Effector CD4-positive, alpha-beta T cell (primary cell): ENCODE data around the gene COPS7A.

ENCODE experiments used
- DNase-seq: peaks from one replicate; pipeline ENCODE4 v3.0.0-alpha.2; 2020

The COPS7A gene

GRCh38 chr12:6771091-6771495 lies 47.2 kb downstream of the COPS7A start:
- no peak for DNase-seq

GRCh38 chr12:6771509-6772330 lies 47.9 kb downstream of the COPS7A start:
- DNase-seq, result no peak

- no peak for DNase-seq
Measured at GRCh38 chr12:6772331-6772695, 48.5 kb downstream of the COPS7A start, which contains the start of gene LAG3. Gene LAG3, plus strand, starts transcription at chr12:6772520. Its CDS starts 333 bp downstream, at chr12:6772853.

GRCh38 chr12:6772726-6773589 lies 49.1 kb downstream of the COPS7A start:
- DNase-seq, result no peak

GRCh38 chr12:6773590-6774351 lies 49.9 kb downstream of the COPS7A start:
- no peak for DNase-seq

- DNase-seq, result no peak
Measured at GRCh38 chr12:6774499-6775062, 50.7 kb downstream of the COPS7A start.

GRCh38 chr12:6775185-6776174 lies 51.6 kb downstream of the COPS7A start:
- no peak for DNase-seq

- no peak for DNase-seq
Measured at GRCh38 chr12:6777386-6777785, 53.5 kb downstream of the COPS7A start.

GRCh38 chr12:6778217-6778573 lies 54.3 kb downstream of the COPS7A start:
- DNase-seq, result no peak

- peak; percentile 84 for DNase-seq
Measured at GRCh38 chr12:6778574-6779550, 55.0 kb downstream of the COPS7A start.

- DNase-seq, result no peak
Measured at GRCh38 chr12:6779708-6780432, 56.0 kb downstream of the COPS7A start.

GRCh38 chr12:6780573-6780972 lies 56.7 kb downstream of the COPS7A start:
- no peak for DNase-seq
